ENCODE data around the gene PNPLA2. TPM values are rescaled to one million over a fixed set of nuclear protein-coding genes. Genes with fewer than 3 reads are reported as not detected.

PNPLA2 gene
- polyA plus RNA-seq, 3 donors = 26.8 to 321 (median 35.0) TPM

DNA sequence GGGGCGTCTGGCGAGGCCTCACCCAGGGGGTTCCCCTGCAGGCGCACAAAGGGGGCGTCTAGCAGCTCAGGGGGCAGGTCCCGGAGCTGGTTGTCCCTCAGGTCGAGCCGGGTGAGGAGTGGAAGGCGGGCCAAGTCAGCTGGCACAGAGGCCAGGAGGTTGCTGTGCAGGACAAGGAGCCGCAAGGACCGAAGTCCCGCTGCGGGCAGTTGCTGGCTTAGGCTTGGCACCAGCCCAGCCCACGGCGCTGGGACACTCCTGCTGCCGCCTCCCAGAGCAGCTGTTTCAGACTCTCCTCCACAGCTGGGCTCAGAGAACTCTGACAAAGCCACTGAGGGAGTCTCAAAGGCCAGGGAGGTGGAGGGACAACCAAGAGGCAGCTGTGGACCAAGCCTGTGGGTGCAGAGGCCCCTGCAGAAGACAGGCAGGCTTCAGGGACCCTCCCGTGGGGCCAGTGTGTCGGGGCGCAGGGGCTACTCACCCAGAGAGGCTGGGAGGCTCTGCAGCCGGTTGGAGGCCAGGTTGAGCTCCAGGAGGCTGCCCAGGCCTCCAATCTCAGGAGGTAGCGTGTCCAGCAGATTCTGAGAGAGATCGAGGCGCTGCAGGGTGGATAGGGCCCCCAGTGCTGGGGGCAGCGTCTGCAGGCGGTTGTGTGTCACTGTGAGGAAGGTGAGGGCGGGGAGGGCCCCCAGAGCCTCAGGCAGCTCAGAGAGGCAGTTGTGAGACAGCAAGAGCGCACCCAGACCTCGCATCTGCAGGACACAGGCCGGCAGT is 15.8 kb upstream of the PNPLA2 start:
- TF ChIP-seq, protein P1, sequence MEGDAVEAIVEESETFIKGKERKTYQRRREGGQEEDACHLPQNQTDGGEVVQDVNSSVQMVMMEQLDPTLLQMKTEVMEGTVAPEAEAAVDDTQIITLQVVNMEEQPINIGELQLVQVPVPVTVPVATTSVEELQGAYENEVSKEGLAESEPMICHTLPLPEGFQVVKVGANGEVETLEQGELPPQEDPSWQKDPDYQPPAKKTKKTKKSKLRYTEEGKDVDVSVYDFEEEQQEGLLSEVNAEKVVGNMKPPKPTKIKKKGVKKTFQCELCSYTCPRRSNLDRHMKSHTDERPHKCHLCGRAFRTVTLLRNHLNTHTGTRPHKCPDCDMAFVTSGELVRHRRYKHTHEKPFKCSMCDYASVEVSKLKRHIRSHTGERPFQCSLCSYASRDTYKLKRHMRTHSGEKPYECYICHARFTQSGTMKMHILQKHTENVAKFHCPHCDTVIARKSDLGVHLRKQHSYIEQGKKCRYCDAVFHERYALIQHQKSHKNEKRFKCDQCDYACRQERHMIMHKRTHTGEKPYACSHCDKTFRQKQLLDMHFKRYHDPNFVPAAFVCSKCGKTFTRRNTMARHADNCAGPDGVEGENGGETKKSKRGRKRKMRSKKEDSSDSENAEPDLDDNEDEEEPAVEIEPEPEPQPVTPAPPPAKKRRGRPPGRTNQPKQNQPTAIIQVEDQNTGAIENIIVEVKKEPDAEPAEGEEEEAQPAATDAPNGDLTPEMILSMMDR (IDR thresholded peaks at IDR 0.05) = no peak
- H3K4me2 ChIP-seq (replicated peaks; ENCODE audit: extremely low read depth, low read length, poor library complexity, severe bottlenecking) = no peak overlapping the region
- Mint-ChIP-seq H3K36me3 (peaks cover 3 to 22% of the 10 kb centered on the region in 2 donors), H3K4me3 (no peak overlapping the region), H3K4me1 (peaks cover 19% of the 10 kb centered on the region), H3K27me3 (ENCODE audit: low read depth in 3 of 3) (peaks cover 0 to 5% (median 2%) of the 10 kb centered on the region in 3 donors), H3K27ac (no peak overlapping the region), H3K9me3 (peaks cover 0 to 3% (median 0%) of the 10 kb centered on the region in 7 donors)
- no peaks in the 10 kb centered on the region for H3K27me3 ChIP-seq (ENCODE audit: control insufficient read depth in 2 of 2, insufficient read depth in 2 of 2, low read length in 2 of 2)
- no peak overlapping the region for H3K4me3 ChIP-seq (replicated peaks in 1 of 3; ENCODE audit: low read depth in 2 of 3, low read length in 3 of 3)
- H3K9ac ChIP-seq (ENCODE audit: insufficient read depth, low read length, poor library complexity, severe bottlenecking) = no peak overlapping the region
- H2AFZ ChIP-seq (ENCODE audit: insufficient read depth, low read depth, low read length, poor library complexity, severe bottlenecking) = no peak overlapping the region
- peaks cover 14 to 15% of the 10 kb centered on the region in 2 donors for H3K36me3 ChIP-seq (replicated peaks in 1 of 2; ENCODE audit: control insufficient read depth in 1 of 2, insufficient read depth in 2 of 2, low read length in 2 of 2)
- no peak overlapping the region for H3K27ac ChIP-seq (ENCODE audit: low read depth in 1 of 2, low read length in 2 of 2)
- H3K79me2 ChIP-seq (ENCODE audit: insufficient read depth, low read length) = peaks cover 15% of the 10 kb centered on the region
- H3K4me1 ChIP-seq (ENCODE audit: control insufficient read depth in 1 of 2, insufficient read depth in 2 of 2, low read length in 2 of 2) = peaks cover 20 to 27% of the 10 kb centered on the region in 2 donors
- intact Hi-C loops (cut with micrococcal nuclease) = no loop called here
- WGBS (ENCODE audit: insufficient coverage) = 96% methylated on average over 26 of the region's 28 CpGs
- peaks cover 11% of the 10 kb centered on the region for H4K20me1 ChIP-seq (ENCODE audit: insufficient read depth, low read length)
- no peak for DNase-seq
- H3K9me3 ChIP-seq (replicated peaks in 1 of 2; ENCODE audit: control insufficient read depth in 1 of 2, insufficient read depth in 1 of 2, low read length in 2 of 2) = no peaks in the 10 kb centered on the region

DNA sequence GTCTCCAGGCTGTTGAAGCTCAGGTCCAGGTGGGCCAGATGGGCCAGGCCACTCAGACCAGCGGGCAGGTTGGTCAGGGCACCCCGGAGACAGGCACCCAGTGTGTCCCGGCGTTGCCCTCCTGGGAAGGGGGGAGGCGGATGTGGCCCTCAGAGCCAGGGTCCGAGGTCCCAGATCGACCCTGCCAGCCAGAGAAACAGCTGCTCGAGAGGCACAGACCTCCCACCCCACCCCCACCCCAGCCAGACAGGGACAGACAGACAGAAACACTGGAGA is 15.3 kb upstream of the PNPLA2 start:
- no peak overlapping the region for H3K4me3 ChIP-seq (replicated peaks in 1 of 3; ENCODE audit: low read depth in 2 of 3, low read length in 3 of 3)
- H3K36me3 ChIP-seq (replicated peaks in 1 of 2; ENCODE audit: control insufficient read depth in 1 of 2, insufficient read depth in 2 of 2, low read length in 2 of 2) = peaks cover 14 to 15% of the 10 kb centered on the region in 2 donors
- Mint-ChIP-seq H3K36me3 (peaks cover 3 to 22% of the 10 kb centered on the region in 2 donors), H3K4me1 (peaks cover 24% of the 10 kb centered on the region), H3K9me3 (peaks cover 0 to 3% (median 0%) of the 10 kb centered on the region in 7 donors), H3K27ac (no peak overlapping the region), H3K27me3 (ENCODE audit: low read depth in 3 of 3) (peaks cover 0 to 5% (median 2%) of the 10 kb centered on the region in 3 donors), H3K4me3 (no peak overlapping the region)
- no peak overlapping the region for H3K9ac ChIP-seq (ENCODE audit: insufficient read depth, low read length, poor library complexity, severe bottlenecking)
- no peaks in the 10 kb centered on the region for H3K9me3 ChIP-seq (replicated peaks in 1 of 2; ENCODE audit: control insufficient read depth in 1 of 2, insufficient read depth in 1 of 2, low read length in 2 of 2)
- 100% methylated on average over 2 of the region's 8 CpGs for WGBS (ENCODE audit: insufficient coverage)
- H3K27me3 ChIP-seq (ENCODE audit: control insufficient read depth in 2 of 2, insufficient read depth in 2 of 2, low read length in 2 of 2) = no peaks in the 10 kb centered on the region
- H2AFZ ChIP-seq (ENCODE audit: insufficient read depth, low read depth, low read length, poor library complexity, severe bottlenecking) = no peak overlapping the region
- H3K27ac ChIP-seq (ENCODE audit: low read depth in 1 of 2, low read length in 2 of 2) = no peak overlapping the region
- H4K20me1 ChIP-seq (ENCODE audit: insufficient read depth, low read length) = peaks cover 11% of the 10 kb centered on the region
- intact Hi-C loops (cut with micrococcal nuclease) = no loop called here
- peaks cover 19% of the 10 kb centered on the region for H3K79me2 ChIP-seq (ENCODE audit: insufficient read depth, low read length)
- DNase-seq = no peak
- H3K4me2 ChIP-seq (replicated peaks; ENCODE audit: extremely low read depth, low read length, poor library complexity, severe bottlenecking) = no peak overlapping the region
- peaks cover 23 to 26% of the 10 kb centered on the region in 2 donors for H3K4me1 ChIP-seq (ENCODE audit: control insufficient read depth in 1 of 2, insufficient read depth in 2 of 2, low read length in 2 of 2)
- TF ChIP-seq, protein P1 (IDR thresholded peaks at IDR 0.05) = no peak
